ENCODE measurements around the gene EFNA3. TPM values are rescaled to one million over a fixed set of nuclear protein-coding genes. Genes with fewer than 3 reads are reported as not detected.
"Not testable (repeated sequence)": the region's sequence is repeated elsewhere in the genome, so short reads cannot be mapped to it uniquely, and the experiment has no call there.

The EFNA3 gene
- total RNA-seq, 1 donor from 2014 or later: 0.56 TPM

DNA sequence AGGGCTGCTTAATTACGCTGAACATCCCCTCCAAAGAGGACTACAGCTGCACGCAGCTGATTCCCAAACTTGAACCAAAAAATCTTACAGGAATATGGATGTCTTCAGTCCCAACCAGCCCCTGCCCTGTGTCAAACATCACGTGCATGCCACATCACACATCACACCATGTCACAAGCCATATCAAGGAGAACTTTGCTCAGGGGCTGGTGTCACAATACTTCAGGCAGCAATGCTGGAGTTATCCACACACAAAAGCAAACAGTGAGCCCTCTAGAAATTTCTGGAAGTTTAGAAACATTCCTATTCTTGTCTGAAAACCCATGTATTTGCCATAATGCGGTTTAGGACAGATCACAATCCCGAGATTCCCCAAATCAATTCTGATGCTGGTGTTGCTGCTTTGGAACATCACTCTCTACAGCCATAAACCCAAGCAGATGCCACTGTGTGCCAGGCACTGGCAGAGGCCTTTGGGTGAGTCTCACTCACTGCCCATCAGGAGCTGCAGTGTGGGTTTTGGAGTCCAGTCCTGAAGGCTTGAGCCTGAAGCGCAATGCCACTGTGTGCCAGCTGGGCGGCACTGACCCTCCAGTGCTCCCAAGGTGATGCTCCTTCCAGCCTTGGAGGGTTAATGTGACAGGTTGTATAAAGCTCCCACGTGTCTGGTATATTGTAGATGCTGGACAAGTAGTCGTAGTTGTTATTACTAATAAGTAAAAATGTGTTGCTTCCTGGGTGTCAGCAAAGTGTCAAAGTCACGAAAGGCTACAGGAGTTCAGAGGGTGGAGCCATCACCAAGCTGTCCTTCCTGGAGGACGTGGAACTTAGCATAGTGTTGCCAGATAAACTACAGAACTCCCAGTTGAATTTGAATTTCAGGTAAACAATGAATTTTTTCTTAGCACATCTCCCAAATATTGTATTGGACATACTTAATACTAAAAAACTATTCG, 28.9 kb downstream of the EFNA3 start:
- no peak for DNase-seq (ENCODE audit: low read depth)

DNA sequence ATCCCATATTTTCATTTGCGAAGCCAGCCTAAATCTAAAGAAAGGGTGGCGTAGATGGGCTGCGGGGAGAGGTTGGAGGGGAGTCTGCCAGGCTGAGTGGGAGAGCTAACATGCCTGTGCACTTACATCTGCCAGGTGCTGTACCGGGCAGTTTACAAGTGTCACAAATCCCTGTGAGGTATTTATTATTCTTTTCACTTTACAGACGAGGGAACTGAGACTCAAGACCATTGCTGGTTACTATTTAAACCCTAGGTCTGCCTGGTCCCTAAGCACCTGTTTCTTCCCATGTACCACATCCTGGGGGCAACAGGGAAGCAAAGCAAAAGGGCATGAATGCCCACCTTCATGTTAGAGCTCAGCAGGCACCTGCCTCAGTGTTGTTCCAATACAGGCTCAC, 29.7 kb downstream of the EFNA3 start:
- no peak for DNase-seq (ENCODE audit: low read depth)

DNA sequence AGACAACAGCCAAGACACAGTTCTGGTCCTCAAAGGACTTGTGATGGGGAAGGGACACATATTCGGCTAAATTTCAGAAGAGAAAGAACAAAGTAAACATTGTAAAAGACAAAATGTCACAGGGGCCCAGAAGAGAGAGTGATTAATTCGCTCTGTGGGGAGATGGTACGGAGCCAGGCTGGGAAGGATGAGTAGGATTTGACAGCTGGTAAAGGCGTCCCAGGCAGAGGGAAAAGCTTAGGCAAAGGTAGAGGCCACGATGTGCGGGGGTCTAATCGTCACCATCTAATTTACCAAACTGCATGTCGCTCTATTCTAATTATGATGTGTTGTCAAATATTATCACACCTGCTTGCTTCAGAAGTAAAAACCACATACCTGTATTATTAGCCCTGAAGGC, 31.7 kb downstream of the EFNA3 start:
- DNase-seq (ENCODE audit: low read depth): no peak

DNA sequence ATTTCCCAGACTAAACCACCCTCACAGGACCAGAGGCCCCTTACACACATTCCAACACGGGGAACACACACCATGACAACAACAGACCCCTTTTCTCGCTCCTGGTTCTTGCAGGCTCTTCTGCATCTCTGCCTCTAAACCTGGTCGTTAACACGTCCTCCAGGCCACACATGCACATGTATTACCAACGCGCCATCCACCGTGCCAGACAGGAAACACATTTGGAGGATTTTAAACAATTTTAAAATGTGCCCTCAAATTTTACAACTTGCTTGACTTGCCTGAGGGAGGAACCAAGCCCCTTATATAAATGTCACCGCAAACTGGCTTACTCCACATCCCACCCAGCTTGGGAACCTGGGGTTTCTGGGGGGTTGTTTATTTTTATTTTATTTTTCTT, 32.2 kb downstream of the EFNA3 start:
- DNase-seq (ENCODE audit: low read depth): no peak

DNA sequence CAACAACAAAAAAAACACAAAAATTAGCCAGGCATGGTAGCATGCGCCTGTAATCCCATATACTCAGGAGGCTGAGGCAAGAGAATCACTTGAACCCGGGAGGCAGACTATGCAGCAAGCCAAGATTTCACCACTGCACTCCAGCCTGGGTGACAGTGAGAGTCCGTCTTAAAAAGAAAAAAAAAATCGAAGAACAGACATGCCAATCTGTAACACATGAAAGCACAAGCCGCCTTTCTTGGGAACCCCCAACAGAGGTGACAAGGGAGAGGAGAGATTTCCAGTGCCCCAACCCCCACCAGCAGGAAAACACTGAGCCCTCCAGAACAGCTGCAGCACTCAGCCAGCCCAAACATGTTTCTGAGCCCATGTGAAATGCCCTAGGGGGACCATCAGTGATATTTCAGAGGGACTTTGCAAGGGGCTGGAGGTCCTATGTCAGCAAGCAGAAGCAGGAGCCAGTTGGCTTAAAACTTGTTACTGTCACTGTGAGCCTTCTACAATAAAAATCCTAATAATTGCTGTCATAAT, 34.9 kb downstream of the EFNA3 start:
- DNase-seq (ENCODE audit: low read depth): no peak

DNA sequence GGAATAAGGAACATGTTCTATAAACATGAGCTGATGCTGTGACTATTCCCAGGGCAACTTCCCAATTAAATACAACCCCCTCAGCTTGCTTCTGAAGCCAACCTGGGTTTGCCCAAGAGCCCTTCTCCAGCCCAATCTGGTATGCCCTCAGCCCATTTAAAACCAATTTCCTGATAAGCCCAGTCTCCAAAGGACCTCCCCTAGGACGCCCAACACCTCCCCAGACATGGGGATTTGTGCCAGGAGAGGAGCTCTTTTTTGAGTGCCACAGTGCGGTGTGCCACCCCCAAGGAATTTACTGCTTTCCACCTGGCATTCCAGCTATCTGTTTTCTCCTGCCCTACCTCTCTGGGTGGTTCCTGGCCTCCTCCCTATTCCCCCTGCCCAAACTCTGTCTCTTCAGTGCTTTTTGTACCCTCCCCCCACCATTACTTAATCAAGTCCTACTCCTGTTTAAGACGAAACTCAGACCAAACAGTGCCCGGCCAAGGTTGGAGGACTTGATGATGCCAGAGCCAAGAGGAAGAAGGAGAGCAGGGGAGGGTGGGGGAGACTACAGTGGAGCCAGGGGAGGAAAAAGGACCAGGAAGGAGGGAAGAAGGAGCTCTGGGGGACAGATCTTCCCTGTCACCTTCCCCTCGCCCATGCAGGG, 37.6 kb downstream of the EFNA3 start:
- DNase-seq (ENCODE audit: low read depth): no peak

DNA sequence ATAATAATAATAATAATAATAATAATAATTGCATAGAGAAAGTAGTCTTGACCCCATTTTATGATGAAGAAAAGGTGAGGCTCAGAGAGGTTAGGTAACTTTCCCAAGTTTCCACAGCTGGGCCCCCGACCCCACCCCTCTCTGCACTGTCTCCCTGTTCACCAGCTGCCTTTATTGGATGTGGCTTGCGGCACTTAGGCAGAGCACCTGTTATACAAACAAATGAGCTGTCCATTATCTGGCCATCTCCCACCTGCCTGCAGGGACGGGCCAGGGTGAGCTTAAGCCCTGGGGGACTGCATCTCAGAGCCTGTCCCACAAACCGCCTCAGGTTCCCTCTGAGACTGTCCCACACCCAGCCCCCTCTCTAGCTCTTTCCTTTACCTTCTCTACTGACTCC, 39.0 kb downstream of the EFNA3 start:
- peak; percentile 53 for DNase-seq (ENCODE audit: low read depth)

DNA sequence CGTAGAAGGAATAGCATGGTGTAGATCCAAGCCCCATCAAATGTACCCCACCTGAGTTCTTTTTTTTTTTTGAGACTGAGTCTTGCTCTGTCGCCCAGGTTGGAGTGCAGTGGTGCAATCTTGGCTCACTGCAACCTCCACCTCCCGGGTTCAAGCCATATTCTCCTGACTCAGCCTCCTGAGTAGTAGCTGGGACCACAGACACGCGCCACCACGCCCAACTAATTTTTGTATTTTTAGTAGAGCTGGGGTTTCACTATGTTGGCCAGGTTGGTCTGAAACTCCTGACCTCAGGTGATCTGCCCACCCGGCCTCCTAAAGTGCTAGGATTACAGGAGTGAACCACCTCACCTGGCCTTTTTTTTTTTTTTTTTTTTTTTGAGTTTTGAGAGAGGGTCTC, 39.5 kb downstream of the EFNA3 start:
- not testable (repeated sequence) for DNase-seq (ENCODE audit: low read depth)

DNA sequence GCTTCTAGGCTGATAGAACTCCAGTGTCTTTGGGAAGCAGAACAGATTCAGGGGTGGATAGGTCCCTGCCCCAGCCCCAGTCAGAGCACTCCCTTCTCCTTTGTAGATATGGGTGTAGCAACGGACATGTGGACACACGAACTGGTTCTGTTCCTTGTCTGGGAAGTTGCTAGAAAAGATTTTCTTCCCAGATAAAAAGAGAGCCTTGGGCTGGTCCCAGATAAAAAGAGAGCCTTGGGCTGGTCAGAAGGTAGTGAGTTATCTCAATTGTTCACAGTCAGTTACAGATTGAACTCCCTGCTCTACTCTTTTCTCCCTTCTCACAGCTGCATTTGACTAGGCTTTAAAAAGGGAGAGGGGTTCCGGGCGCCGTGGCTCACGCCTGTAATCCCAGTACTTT, 41.6 kb downstream of the EFNA3 start:
- DNase-seq (ENCODE audit: low read depth): no peak

DNA sequence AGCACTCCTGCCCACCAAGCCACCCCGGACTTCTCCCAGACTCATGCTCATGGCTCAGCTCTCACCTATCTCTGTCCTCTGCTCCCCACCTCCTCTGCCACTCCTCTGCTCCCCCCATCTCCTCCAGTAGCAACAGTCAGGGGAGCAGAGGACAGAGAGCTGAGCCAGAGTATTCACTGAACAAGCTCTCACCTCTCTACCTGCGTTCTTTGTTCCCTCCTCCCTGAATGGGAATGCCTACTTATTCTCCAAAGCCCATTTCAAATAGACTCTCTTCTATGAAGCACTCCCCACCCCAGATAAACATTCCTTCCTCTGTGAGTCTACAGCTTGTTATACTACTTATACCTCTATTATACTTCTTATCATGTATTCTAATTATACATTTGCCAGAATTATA, 42.6 kb downstream of the EFNA3 start:
- no peak for DNase-seq (ENCODE audit: low read depth)

DNA sequence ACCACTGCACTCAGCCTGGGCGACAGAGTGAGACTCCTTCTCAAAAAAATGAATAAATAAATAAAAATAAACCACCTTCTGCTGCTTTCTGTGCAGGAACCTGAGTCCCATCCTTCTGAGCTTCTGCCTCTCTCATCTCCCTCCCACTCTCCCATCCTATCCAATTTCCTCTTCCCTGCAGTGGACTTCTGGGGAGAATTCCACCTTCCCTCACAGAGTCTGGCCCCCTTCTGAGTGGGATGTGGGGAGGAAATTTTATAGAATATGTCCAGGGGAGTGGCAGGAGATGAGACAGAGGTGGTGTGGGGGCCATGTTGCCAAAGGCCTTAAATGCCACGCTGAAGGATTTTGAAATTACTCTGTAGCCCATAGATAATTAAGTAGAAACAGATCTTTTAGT, 43.7 kb downstream of the EFNA3 start:
- no peak for DNase-seq (ENCODE audit: low read depth)

DNA sequence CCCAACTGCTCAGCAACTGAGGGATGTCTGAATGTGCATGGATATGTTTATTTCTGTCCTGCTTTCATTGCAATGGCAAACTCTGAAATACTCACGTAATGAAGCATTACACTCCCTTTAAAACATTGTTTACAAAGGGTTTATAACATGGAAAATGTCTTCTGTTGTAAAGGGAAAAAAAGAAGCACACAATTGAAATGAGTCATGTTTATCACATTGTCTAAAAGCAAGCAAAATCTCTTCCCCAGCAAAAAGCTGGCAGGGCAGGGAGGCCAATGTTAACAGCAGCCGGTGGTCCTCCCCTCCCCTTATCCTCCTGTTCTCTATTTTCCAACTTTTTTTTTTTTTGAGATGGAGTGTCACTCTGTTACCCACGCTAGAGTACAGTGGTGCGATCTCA, 45.2 kb downstream of the EFNA3 start:
- no peak for DNase-seq (ENCODE audit: low read depth)

DNA sequence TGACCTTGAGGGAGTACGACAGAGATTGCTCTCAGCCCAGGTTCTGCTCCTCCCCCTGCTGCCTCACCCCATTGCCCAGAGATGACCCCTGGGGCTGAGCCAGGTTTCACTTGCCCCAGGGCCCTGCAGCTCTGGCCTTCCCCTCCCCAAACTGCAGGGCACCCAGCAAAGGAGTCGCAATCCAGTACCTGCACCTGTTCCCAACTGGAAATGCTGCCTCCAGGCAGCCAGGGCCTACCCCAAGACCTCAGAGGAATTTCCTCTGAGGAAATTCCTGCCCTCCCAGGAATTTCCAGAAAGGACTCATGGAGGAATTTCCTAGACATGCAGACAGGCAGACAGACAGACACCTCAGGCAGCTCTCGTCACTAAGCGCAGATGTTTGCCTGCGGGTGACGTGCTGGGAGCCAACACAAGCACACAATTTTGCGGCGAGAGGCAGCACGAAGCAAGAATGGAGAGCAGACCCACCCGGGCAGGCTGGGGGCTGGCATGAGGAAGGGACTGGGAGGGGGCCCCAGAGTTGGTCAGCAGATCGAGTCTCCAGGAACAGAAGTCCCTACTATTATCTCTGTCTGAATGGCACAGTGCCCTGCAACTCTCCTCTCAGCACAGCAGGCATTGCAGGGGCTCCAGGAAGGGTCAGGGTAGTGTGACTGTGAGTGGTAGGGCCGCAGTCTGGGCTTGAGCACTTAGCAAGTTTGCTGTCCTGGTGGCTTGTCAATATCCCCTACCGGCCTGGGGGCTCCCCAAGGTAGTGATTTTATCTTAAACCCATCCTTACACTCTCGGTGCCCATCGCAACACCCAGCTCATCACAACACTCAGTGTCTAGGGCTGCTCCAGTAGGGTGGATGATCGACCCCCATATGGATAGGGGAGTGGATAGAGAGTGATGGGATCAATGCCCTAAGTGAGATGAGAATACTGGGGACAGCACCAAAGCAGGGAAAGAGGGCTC, 46.1 kb downstream of the EFNA3 start:
- no peak for DNase-seq (ENCODE audit: low read depth)

DNA sequence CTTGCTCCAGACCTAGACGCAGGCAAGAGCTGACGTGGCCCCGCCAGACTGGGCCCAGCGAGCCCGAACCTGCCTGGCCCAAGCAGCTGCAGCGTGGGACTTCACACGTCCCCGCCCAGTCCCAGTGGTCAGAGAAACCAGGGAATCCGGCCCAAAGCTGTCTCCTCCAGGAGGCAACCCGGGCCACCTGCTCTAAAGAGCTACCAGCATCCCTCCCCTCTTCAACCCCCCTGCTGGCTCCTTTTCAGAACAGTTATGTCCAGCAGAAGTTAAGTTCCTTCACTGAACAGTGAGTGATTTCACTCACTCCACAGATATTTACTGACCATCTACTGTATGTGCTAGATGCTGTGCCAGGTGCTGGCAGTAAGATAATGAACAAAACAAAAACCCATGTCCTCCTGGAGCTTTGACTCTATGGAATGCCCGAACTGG, 46.9 kb downstream of the EFNA3 start:
- DNase-seq (ENCODE audit: low read depth): no peak

DNA sequence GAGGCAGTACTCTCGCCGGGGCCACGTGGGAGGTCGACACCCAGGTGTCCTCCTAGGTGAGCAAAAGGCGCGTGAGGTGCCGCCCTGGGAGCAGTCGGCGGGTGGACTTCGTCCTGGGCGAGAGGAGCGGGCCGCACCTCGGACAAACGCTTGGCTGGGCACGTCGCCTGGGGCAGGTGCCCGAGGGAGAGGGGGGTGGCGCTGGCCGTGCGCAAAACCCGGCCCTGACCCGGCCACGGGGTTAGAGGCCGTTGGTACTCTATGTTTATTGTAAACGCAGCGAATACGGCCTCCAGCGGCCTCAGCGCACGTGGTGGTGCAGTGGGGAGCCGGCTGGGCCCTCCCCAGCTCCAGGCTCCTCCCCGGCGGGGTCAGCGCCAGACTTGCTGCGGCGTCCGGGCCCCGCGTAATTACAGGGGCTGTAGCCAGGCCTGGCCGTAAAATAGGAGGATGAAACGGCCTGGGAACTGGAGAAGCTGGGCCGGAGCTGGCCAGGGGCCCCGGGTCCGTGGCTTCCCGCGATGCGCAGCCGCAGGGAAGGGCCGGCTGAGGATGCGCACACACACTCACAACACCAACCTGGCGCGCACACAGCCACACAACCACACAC, 47.4 kb downstream of the EFNA3 start:
- no peak for DNase-seq (ENCODE audit: low read depth)

DNA sequence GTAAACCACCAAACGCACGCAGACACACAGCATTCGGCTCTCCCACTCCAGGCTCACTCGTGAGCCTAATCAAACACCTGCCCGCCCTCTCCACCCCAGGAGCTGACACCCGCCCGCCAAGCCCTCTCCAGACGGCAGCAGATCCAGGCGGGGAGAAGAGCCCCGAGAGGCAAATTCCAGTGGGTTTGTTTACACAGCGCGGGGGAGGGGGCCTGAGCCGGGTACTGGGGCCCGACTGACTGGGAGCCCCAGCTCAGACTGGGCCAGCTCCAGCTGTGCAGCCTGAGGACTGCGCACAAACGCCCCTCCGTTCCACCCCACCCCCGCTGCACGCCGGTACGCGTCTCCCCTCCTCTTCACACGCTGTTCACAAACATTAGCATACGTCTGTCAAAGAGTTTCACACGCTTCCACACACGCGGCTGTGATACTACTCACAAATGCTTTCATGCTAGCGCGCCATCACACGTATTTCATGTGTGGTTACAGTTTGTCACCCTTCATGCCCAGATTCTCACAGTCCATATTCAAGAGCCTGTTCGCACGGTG, 48.0 kb downstream of the EFNA3 start:
- DNase-seq (ENCODE audit: low read depth): no peak

DNA sequence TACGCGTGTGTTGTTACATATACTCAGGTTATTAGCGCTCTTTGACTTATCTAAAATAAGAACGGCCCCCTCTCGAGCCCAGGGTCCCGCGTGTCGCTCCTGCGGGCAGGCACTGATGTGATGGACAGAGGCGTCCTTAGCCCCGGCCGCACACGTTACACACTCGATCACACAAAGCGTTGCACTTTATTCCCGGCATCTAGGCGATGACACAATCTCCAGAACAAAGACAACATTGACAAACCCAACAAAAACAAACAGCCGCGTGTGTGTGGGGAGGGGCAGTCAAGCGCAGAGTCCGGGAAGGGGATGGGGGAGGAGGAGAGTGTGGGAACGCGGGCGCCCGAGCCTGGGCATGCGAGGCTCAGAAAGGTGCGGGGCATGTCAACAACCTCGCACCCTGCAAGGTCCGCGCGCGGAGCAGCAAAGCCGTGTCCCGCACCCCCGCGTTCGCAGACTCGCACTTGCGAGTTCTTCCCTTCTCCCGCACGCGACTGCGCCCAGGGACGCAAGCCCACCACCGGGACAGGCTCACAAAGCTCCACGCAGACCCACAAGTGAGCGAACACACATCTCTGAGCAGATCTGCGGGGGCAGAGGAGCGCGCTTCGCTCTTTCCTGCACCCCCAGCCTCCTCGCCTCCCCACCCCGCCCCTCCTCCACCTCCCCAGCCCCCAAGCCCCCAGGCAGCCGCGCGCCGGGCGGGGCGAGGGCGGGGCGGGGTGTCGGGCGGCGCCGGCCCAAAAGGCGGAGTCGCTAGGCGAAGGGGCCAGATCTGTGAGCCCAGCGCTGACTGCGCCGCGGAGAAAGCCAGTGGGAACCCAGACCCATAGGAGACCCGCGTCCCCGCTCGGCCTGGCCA, 48.7 kb downstream of the EFNA3 start, which contains the start of gene EFNA1:
Gene EFNA1 (plus strand): TSS at position 772 of the 862 bp plus-strand sequence. CDS start 102 bp downstream, outside the sequence.
- peak; percentile 40 for DNase-seq (ENCODE audit: low read depth)

DNA sequence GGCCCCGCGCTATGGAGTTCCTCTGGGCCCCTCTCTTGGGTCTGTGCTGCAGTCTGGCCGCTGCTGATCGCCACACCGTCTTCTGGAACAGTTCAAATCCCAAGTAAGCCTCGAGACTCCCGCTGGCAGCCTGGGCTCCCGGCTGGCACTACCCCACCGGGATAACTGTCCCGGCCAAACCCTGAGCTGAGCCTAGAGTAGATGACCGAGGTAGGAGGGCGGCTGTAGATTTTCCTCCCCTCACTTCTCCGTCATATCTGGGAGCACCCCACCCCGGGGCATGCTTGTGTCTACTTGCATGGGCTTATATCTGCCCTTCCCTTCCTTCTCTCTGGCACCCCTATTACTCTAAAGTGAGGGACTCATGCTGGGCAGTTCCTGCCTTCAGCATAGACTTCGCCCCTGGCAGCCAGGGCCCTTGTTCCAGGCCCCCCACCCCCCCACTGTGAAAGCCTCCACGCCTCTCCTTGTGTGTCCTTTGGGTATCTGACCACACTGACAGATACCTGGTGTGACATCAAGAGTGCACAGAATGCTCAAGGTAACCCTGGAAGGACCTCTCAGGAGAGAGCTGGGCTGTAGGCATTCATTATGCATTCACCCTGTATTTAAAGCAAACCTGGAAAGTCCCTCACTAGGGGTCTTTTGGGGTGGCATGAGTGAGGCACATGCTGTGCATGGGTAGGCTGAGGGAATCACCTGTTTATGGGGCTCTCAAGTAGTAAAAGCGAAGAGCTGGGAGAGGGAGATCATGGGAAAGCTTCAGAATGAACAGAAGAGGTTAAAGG, 49.5 kb downstream of the EFNA3 start:
- DNase-seq (ENCODE audit: low read depth): no peak

Data from myocyte (in vitro differentiated cells).